GM18873 (cell line): Measurements from ENCODE around the gene CCSER1.

Source experiments
- ATAC-seq: cut with Tn5 transposase; IDR thresholded peaks from one replicate; pipeline ENCODE4 v1.9.1; 2021; ENCODE audit warnings: mild to moderate bottlenecking, moderate library complexity, moderate number of reproducible peaks; ENCODE audit not compliant: unreplicated experiment, low FRiP score

The CCSER1 gene

GRCh38 chr4:90127706-90128345 is 632 bp downstream of the CCSER1 start:
- peak; percentile 19 for ATAC-seq

- ATAC-seq = no peak
Observed at GRCh38 chr4:90128961-90129495, 1.8 kb downstream of the CCSER1 start.

- ATAC-seq = no peak
Observed at GRCh38 chr4:90130076-90130475, 2.9 kb downstream of the CCSER1 start.

- no peak for ATAC-seq
Observed at GRCh38 chr4:90137555-90137954, 10.4 kb downstream of the CCSER1 start.

- no peak for ATAC-seq
Observed at GRCh38 chr4:90142081-90142480, 14.9 kb downstream of the CCSER1 start.

- ATAC-seq = no peak
Observed at GRCh38 chr4:90145319-90145718, 18.1 kb downstream of the CCSER1 start.

GRCh38 chr4:90146306-90146705 is 19.1 kb downstream of the CCSER1 start:
- ATAC-seq = no peak

- ATAC-seq = no peak
Observed at GRCh38 chr4:90148574-90149148, 21.5 kb downstream of the CCSER1 start.

GRCh38 chr4:90152024-90152423 is 24.8 kb downstream of the CCSER1 start:
- no peak for ATAC-seq

- no peak for ATAC-seq
Observed at GRCh38 chr4:90159193-90159592, 32.0 kb downstream of the CCSER1 start.

GRCh38 chr4:90160044-90160443 is 32.9 kb downstream of the CCSER1 start:
- ATAC-seq = no peak

GRCh38 chr4:90162566-90162965 is 35.4 kb downstream of the CCSER1 start:
- ATAC-seq = no peak

- no peak for ATAC-seq
Observed at GRCh38 chr4:90163872-90164271, 36.7 kb downstream of the CCSER1 start.

- ATAC-seq = peak; percentile 88
Observed at GRCh38 chr4:90165883-90166282, 38.7 kb downstream of the CCSER1 start.

- no peak for ATAC-seq
Observed at GRCh38 chr4:90171491-90171890, 44.3 kb downstream of the CCSER1 start.

- no peak for ATAC-seq
Observed at GRCh38 chr4:90174621-90175023, 47.4 kb downstream of the CCSER1 start.

GRCh38 chr4:90181644-90182043 is 54.5 kb downstream of the CCSER1 start:
- ATAC-seq = no peak

GRCh38 chr4:90183254-90183653 is 56.1 kb downstream of the CCSER1 start:
- ATAC-seq = no peak

GRCh38 chr4:90184560-90184959 is 57.4 kb downstream of the CCSER1 start:
- ATAC-seq = no peak

- ATAC-seq = no peak
Observed at GRCh38 chr4:90185416-90185815, 58.2 kb downstream of the CCSER1 start.

GRCh38 chr4:90186229-90186628 is 59.0 kb downstream of the CCSER1 start:
- ATAC-seq = no peak
